GM19238 (cell line): ENCODE measurements around the gene IL10RA.

Source experiments
- DNase-seq: peaks from one replicate; pipeline ENCODE4 v3.0.0; 2011; ENCODE audit warnings: low spot score; ENCODE audit not compliant: insufficient read length

Gene IL10RA

GRCh38 chr11:118046051-118046963 lies 60.1 kb downstream of the IL10RA start:
- DNase-seq, result no peak

- DNase-seq, result no peak
Observed at GRCh38 chr11:118046964-118047700, 60.9 kb downstream of the IL10RA start.

DNA sequence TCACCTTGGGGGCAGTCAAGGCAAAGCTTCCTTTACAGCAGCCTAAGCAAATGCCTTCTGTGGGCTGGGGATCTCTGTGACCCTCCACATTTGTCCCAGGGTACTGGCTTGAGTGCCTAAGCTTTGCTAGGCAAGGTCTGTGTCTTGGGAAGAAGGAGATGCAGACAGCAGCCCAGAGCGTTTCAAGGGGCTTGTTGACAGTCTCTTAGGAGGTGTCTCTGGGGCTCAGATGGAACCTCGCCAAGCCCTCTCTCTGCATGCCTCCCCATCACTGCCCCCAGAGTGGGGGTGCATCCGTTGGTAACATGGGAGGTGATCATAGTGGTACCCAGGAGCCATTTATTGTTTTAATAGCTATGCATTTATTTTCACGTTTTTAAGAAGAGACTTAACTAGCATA lies 61.6 kb downstream of the IL10RA start:
- no peak for DNase-seq

DNA sequence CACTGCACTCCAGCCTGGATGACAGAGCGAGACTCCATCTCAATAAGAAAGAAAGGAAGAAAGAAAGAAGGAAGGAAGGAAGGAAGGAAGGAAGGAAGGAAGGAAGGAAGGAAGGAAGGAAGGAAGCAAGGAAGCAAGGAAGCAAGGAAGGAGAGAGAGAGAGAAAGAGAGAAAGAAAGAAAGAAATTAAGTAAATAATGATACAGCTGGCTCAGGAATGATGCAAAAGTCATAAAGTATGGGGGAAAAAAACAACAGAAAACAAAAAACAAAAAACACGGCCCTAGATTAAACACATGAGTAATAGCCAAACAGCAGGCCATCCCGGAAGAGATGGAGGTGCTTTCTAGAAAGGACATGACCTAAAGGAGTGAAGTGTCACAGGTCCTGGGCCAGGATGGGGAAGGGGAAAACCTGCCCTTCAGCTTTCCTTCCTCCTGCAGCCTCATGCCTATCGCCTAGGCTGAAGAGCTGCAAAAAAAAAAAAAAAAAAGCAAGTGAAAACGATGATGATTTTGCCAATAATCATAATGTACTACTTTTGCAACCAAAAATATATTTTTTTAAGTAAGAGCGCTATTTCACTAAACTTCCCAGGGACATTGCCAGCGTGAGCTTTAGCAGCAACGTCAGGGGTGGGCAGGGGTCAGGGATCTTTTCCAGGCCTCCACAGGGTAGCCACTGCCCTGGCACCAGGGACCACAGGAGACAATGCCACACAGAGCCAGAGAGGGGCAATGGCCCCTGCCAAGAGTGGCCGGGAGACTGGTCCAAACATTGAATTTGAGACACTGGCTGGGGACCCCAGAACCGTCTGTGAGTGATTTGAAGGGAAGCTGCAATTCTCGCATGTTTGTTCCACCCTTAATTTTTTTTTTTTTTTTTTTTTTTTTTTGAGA lies 62.5 kb downstream of the IL10RA start:
- DNase-seq, result no peak

DNA sequence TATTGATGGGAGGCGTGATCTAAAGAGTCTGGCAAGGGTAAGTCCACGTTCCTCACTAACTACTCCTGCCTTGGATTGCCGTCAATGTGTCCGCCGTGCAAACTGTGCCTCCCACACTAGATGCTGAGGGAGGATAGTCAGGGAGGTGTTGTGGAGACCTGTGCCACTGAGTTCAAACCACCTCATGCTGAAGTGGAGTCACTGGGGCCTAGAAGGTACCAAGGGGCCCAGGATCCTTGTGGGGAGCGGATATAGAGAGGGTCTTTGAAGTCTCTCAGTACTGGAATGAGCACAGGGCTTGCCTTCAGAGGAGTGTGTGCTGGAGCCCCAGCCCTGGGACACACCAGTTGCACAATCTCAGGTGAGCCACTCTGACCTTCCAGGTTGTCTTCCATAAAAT lies 63.6 kb downstream of the IL10RA start:
- DNase-seq, result no peak

- no peak for DNase-seq
Observed at GRCh38 chr11:118050208-118050891, 64.2 kb downstream of the IL10RA start.
